Karpas-422 (cell line): ENCODE results near the gene ALDH7A1. TPM values are rescaled to one million over a fixed set of nuclear protein-coding genes. Genes with fewer than 3 reads are reported as not detected.

Experiments used
- DNase-seq: peaks from one replicate; pipeline ENCODE4 v3.0.0-alpha.2; 2015
- H2AFZ ChIP-seq: fragments of 200-600 bp; sonication (generic); 2 replicates; pipeline ENCODE4 v1.6.1; 2014; ENCODE audit warnings: antibody characterized with exemption, low read length, mixed read lengths
- H3K27ac ChIP-seq: fragments of 200-600 bp; sonication (generic); 2 replicates; pipeline ENCODE4 v1.5.1; 2014; ENCODE audit warnings: mild to moderate bottlenecking, low read length, moderate library complexity
- H3K27me3 ChIP-seq: fragments of 200-600 bp; sonication (generic); 2 replicates; pipeline ENCODE4 v1.6.1; 2014; ENCODE audit warnings: low read length, mixed read lengths
- H3K36me3 ChIP-seq: fragments of 200-600 bp; sonication (generic); 2 replicates; pipeline ENCODE4 v1.6.1; 2014; ENCODE audit warnings: low read length, mixed read lengths; ENCODE audit not compliant: insufficient read depth
- H3K4me1 ChIP-seq: fragments of 200-600 bp; sonication (generic); 2 replicates; pipeline ENCODE4 v1.6.1; 2014; ENCODE audit warnings: mild to moderate bottlenecking, low read length, mixed read lengths
- H3K4me2 ChIP-seq: fragments of 200-600 bp; sonication (generic); 2 replicates; pipeline ENCODE4 v1.6.1; 2014; ENCODE audit warnings: low read length, low read depth, mild to moderate bottlenecking; ENCODE audit not compliant: poor library complexity, severe bottlenecking
- H3K4me3 ChIP-seq: fragments of 200-600 bp; sonication (generic); 2 replicates; pipeline ENCODE4 v1.5.1; 2014; ENCODE audit warnings: mild to moderate bottlenecking, antibody characterized with exemption, low read length, mixed read lengths
- H3K79me2 ChIP-seq: fragments of 200-600 bp; sonication (generic); 2 replicates; pipeline ENCODE4 v1.6.1; 2014; ENCODE audit warnings: mild to moderate bottlenecking, low read length, mixed read lengths
- H3K9ac ChIP-seq: fragments of 200-600 bp; sonication (generic); 2 replicates; pipeline ENCODE4 v1.6.0; 2014; ENCODE audit warnings: low read length
- H3K9me2 ChIP-seq: fragments of 200-600 bp; sonication (generic), shearing (Covaris generic); replicated peaks from 2 replicates; pipeline ENCODE4 v1.6.0; 2014; ENCODE audit warnings: mild to moderate bottlenecking, low read length, moderate library complexity; ENCODE audit not compliant: insufficient read depth
- H3K9me3 ChIP-seq: fragments of 300-700, 200-600 bp; sonication (generic); 2 replicates; pipeline ENCODE4 v1.6.1; 2014; ENCODE audit warnings: low read length, mixed read lengths
- H4K20me1 ChIP-seq: fragments of 200-600 bp; sonication (generic); 2 replicates; pipeline ENCODE4 v1.6.1; 2014; ENCODE audit warnings: mild to moderate bottlenecking, antibody characterized with exemption, low read length, low read depth; ENCODE audit not compliant: insufficient read depth
- total RNA-seq: library from RNA; depleted of rRNA; stranded (reverse); fragments of >200 nt; shearing (Covaris generic); gene quantifications from 2 replicates; pipeline ENCODE4 v1.2.3, GENCODE V29; 2014; ENCODE audit warnings: low replicate concordance

Gene ALDH7A1
- total RNA-seq, 1 experiment from 2014 or later: not detected

DNA sequence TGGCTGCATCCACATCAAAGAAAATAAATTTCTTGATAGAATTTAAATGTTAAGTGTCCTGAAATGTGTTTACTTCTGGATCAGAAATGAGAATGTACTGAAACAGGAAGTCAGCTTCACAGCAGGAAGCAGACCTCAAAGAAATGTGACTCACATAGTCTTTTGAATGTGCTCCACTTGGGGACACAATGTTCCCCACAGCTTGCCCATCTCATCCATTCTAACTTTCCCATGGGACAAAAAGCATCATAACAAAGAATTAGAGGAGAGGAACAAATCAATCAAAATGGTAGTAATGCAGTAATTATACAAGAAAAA is 86.1 kb downstream of the ALDH7A1 start:
- Histone ChIP-seq H3K9me3 (no peaks in the 10 kb centered on the region), H3K4me1 (peaks cover 3% of the 10 kb centered on the region; the same call in 1 of the 2 replicates), H3K9ac (no peak overlapping the region), H3K27me3 (no peaks in the 10 kb centered on the region), H4K20me1 (no peaks in the 10 kb centered on the region), H3K27ac (no peak overlapping the region), H3K36me3 (no peaks in the 10 kb centered on the region), H3K4me2 (peak overlapping the region; percentile 32), H3K79me2 (no peaks in the 10 kb centered on the region), H2AFZ (peak overlapping the region; percentile 78), H3K9me2 (no peaks in the 10 kb centered on the region), H3K4me3 (no peak overlapping the region)
- no peak for DNase-seq

DNA sequence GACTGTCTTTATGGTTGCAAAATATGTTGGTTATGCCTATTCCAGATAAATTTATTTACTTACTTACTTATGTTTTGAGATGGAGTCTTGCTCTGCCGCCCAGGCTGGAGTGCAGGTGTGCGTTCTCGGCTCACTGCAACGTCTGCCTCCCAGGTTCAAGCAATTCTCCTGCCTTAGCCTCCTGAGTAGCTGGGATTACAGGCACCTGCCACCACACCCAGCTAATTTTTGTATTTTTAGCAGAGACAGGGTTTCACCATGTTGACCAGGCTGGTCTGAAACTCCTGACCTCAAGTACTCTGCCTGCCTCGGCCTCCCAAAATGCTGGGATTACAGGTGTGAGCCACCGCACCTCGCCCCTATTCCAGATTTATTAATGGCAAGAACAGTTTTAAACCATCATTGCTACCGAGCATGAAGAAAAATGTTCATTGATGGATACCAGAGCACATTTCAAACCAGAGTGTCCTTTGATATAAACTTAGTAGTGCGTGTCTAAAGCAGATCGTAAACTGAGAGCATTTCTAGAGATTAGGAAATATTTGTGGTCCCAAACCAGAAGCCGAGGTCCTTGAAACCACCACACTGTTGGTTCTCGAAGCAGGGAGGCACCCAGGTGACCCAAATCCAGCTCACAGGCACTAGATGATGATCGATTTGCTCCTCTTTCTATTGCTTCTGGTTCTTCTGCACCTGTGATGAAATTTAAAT is 86.6 kb downstream of the ALDH7A1 start:
- no peaks in the 10 kb centered on the region for H3K9me2 ChIP-seq
- peak overlapping the region; percentile 32 for H3K4me2 ChIP-seq
- H3K9me3 ChIP-seq: no peaks in the 10 kb centered on the region
- no peak for DNase-seq
- H3K4me1 ChIP-seq: peaks cover 3% of the 10 kb centered on the region; the same call in 1 of the 2 replicates
- H3K9ac ChIP-seq: no peak overlapping the region
- H3K4me3 ChIP-seq: no peak overlapping the region
- no peaks in the 10 kb centered on the region for H3K36me3 ChIP-seq
- H2AFZ ChIP-seq: peak overlapping the region; percentile 78
- no peaks in the 10 kb centered on the region for H4K20me1 ChIP-seq
- no peaks in the 10 kb centered on the region for H3K27me3 ChIP-seq
- no peak overlapping the region for H3K27ac ChIP-seq
- H3K79me2 ChIP-seq: no peaks in the 10 kb centered on the region

- Histone ChIP-seq H3K27ac (no peak overlapping the region), H3K79me2 (no peaks in the 10 kb centered on the region), H3K4me2 (no peak overlapping the region), H3K9me3 (no peaks in the 10 kb centered on the region), H3K9me2 (no peaks in the 10 kb centered on the region), H3K9ac (no peak overlapping the region), H4K20me1 (no peaks in the 10 kb centered on the region), H3K4me1 (peaks cover 3% of the 10 kb centered on the region; the same call in 1 of the 2 replicates), H3K4me3 (no peak overlapping the region), H3K27me3 (no peaks in the 10 kb centered on the region), H2AFZ (no peak overlapping the region), H3K36me3 (no peaks in the 10 kb centered on the region)
- DNase-seq: no peak
Observed at GRCh38 chr5:126506079-126506478, 88.9 kb downstream of the ALDH7A1 start.

DNA sequence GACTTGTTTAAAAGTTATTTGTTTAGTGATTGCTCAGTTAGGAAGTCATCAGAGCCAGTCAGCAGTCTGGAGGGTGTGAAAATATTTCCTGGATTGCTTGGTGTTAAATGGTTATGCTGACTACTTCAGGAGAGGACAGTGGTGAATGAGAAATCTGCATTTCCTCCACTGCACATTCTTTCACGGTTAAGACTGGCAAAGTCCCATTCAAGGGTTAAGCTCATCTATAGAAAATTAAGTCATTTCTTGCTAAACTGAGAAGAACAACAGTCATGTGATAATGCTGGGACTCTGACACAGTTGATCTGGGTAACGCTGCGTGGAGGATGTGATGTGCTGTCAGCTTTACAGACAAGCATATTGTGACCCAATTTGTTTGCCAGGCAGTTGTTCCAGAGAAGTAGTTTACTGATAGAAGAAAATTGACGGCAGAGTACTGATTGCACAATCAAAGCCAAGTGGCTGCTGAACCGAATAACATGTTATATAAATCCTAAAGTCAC is 91.4 kb downstream of the ALDH7A1 start:
- H3K9me3 ChIP-seq: no peaks in the 10 kb centered on the region
- no peak overlapping the region for H3K27ac ChIP-seq
- no peaks in the 10 kb centered on the region for H3K4me1 ChIP-seq
- no peak overlapping the region for H3K4me3 ChIP-seq
- no peak overlapping the region for H3K9ac ChIP-seq
- H3K36me3 ChIP-seq: no peaks in the 10 kb centered on the region
- H3K4me2 ChIP-seq: no peak overlapping the region
- H3K27me3 ChIP-seq: no peaks in the 10 kb centered on the region
- no peak overlapping the region for H2AFZ ChIP-seq
- no peaks in the 10 kb centered on the region for H3K79me2 ChIP-seq
- DNase-seq: no peak
- H3K9me2 ChIP-seq: no peaks in the 10 kb centered on the region
- no peaks in the 10 kb centered on the region for H4K20me1 ChIP-seq

GRCh38 chr5:126501448-126501847 is 93.6 kb downstream of the ALDH7A1 start:
- Histone ChIP-seq H3K36me3 (no peaks in the 10 kb centered on the region), H3K4me3 (no peak overlapping the region), H3K4me2 (no peak overlapping the region), H3K27ac (no peak overlapping the region), H3K9ac (no peak overlapping the region), H3K9me3 (no peaks in the 10 kb centered on the region), H3K9me2 (no peaks in the 10 kb centered on the region), H3K27me3 (no peaks in the 10 kb centered on the region), H3K4me1 (no peaks in the 10 kb centered on the region), H3K79me2 (no peaks in the 10 kb centered on the region), H4K20me1 (no peaks in the 10 kb centered on the region), H2AFZ (no peak overlapping the region)
- no peak for DNase-seq

GRCh38 chr5:126499853-126500342 is 95.1 kb downstream of the ALDH7A1 start:
- no peaks in the 10 kb centered on the region for H4K20me1 ChIP-seq
- no peak overlapping the region for H2AFZ ChIP-seq

DNA sequence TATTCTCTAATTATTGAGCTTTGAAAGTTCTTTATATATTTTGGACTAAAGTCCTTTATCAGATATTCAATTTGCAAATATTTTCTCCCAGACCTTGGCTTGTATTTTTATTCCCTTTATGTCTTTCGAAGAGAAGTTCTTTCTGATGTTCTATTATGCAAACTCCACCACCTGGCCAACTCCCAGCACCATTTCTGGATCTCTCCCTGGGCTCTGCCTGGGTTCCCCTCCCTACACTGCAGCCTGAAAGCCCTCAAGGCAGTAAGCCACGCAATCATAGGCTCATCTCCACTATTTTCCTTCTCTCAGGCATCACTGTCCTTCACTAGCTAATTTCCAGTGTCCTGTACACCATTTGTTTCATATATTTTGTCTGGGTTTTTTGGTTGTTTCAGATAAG is 95.7 kb downstream of the ALDH7A1 start:
- Histone ChIP-seq H3K4me1 (no peaks in the 10 kb centered on the region), H3K36me3 (no peaks in the 10 kb centered on the region), H3K9ac (no peak overlapping the region), H3K27me3 (no peaks in the 10 kb centered on the region), H3K79me2 (no peaks in the 10 kb centered on the region), H3K4me2 (no peak overlapping the region), H3K4me3 (no peak overlapping the region), H3K9me3 (no peaks in the 10 kb centered on the region), H3K9me2 (no peaks in the 10 kb centered on the region), H2AFZ (no peak overlapping the region), H4K20me1 (no peaks in the 10 kb centered on the region), H3K27ac (no peak overlapping the region)
- no peak for DNase-seq

More at GRCh38 chr5:126499853-126500342, 95.1 kb downstream of the ALDH7A1 start:
- no peaks in the 10 kb centered on the region for H3K27me3 ChIP-seq
- H3K4me3 ChIP-seq: no peak overlapping the region
- no peak overlapping the region for H3K9ac ChIP-seq
- peak; percentile 80 for DNase-seq
- H3K36me3 ChIP-seq: no peaks in the 10 kb centered on the region
- no peaks in the 10 kb centered on the region for H3K4me1 ChIP-seq
- no peak overlapping the region for H3K4me2 ChIP-seq
- no peaks in the 10 kb centered on the region for H3K9me3 ChIP-seq
- no peaks in the 10 kb centered on the region for H3K79me2 ChIP-seq
- no peaks in the 10 kb centered on the region for H3K9me2 ChIP-seq
- no peak overlapping the region for H3K27ac ChIP-seq

- Histone ChIP-seq H3K9ac (no peak overlapping the region), H3K4me1 (no peaks in the 10 kb centered on the region), H2AFZ (no peak overlapping the region), H3K4me2 (no peak overlapping the region), H3K9me2 (no peaks in the 10 kb centered on the region), H3K79me2 (no peaks in the 10 kb centered on the region), H3K27me3 (no peaks in the 10 kb centered on the region), H4K20me1 (no peaks in the 10 kb centered on the region), H3K36me3 (no peaks in the 10 kb centered on the region), H3K4me3 (no peak overlapping the region), H3K9me3 (no peaks in the 10 kb centered on the region), H3K27ac (no peak overlapping the region)
- no peak for DNase-seq
Observed at GRCh38 chr5:126497506-126497905, 97.5 kb downstream of the ALDH7A1 start.
